Sigmoid colon (tissue), 3 donors: ENCODE results near the gene FGF21.

Experiments used
- CTCF ChIP-seq, 4 experiments: fragments of 450-650 bp in 3 of 4; fragments of 200-600 bp in 1 of 4; IDR thresholded peaks; one replicate each; pipeline ENCODE4 v1.5.1; 2016 to 2019; ENCODE audit warnings: antibody characterized with exemption in 4 of 4, mild to moderate bottlenecking in 3 of 4, moderate library complexity in 2 of 4
- POLR2A ChIP-seq, 2 donors: fragments of 450-650 bp; IDR thresholded peaks; one replicate each; pipeline ENCODE4 v1.6.1; 2016; ENCODE audit warnings: antibody characterized with exemption in 2 of 2, mild to moderate bottlenecking in 2 of 2, moderate library complexity in 2 of 2

- TF ChIP-seq CTCF (IDR thresholded peaks at IDR 0.05) (no peak), POLR2A (IDR thresholded peaks at IDR 0.05) (no peak)
Observed at GRCh38 chr19:48797103-48797502, 41.8 kb downstream of the FGF21 start.
